HG03457 (cell line): ENCODE measurements around the gene EFNB1.
A peak's percentile ranks its signal among the peaks of the same experiment; 100 is the strongest.
"Not testable (repeated sequence)": the region's sequence is repeated elsewhere in the genome, so short reads cannot be mapped to it uniquely, and the experiment has no call there.

Experiments
- ATAC-seq: cut with Tn5 transposase; IDR thresholded peaks from one replicate; pipeline ENCODE4 v1.9.1; 2021; ENCODE audit warnings: moderate number of reproducible peaks; ENCODE audit not compliant: unreplicated experiment

The EFNB1 gene

DNA sequence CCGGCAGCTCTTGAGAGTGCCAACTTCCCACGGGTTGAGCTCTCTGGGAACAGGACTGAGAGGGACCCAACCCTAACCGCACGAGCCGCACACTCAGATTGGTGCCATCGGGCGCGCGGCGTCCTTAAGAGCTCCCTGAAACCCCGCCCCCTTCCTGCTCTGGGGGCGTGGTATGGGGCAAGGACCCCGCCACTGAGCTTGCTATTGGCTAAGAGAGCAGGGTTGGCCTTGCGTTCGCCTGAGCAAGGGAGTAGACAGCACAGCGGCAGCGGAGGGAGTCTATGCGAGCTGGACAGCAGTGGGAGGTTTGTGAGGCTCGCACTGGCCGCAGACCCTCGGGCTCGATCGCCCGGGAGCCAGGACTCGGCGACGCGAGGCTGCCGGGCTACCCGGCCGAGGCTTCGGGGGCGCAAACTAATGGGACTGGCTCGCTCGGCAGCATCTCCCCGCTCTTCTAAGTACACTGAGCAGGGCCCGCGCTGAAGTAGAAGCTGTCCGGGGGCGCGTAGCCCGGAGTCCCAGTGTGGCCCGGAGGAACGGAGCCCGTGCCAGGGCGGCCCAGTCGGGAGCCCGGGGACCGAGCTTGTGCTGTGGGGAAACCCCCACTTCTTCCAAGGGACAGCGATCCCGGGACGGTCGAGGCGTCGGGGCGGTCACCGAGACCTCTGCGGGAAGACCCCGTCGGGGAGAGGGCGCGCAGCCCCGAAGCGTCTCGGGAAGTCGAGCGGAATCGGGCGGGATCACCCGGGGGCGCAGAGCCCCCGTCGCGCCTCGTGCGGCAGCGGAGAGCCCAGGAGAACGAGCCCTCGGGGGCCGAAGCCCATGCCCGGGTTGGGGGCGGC is at the start of gene EFNB1:
EFNB1 (plus strand) TSS at position 282 of the 842 bp plus-strand sequence. CDS start 756 bp downstream, outside the sequence.
- ATAC-seq: peak; percentile 96

DNA sequence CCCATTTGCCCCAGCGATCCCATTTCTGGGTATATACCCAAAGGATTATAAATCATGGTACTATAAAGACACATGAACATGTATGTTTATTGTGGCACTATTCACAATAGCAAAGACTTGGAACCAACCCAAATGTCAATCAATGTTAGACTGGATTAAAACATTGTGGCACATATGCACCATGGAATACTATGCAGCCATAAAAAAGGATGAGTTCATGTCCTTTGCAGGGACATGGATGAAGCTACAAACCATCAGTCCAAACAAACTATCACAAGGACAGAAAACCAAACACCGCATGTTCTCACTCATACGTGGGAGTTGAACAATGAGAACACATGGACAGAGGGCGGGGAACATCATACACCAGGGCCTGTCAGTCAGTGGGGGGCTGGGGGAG is 47.5 kb upstream of the EFNB1 start:
- not testable (repeated sequence) for ATAC-seq

DNA sequence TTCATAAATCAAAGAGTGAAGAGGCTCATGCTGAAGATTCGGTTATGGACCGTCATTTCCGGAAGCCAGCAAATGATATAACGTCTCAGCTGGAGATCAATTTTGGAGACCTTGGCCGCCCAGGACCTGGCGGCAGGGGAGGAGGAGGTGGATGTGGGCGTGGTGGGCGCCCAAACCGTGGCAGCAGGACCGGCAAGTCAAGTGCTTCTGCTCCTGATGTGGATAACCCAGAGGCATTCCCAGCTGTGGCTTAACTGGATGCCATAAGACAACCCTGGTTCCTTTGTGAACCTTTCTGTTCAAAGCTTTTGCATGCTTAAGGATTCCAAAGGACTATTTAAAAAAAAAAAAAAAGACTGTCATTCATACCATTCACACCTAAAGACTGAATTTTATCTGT is 44.0 kb upstream of the EFNB1 start:
- no peak for ATAC-seq

DNA sequence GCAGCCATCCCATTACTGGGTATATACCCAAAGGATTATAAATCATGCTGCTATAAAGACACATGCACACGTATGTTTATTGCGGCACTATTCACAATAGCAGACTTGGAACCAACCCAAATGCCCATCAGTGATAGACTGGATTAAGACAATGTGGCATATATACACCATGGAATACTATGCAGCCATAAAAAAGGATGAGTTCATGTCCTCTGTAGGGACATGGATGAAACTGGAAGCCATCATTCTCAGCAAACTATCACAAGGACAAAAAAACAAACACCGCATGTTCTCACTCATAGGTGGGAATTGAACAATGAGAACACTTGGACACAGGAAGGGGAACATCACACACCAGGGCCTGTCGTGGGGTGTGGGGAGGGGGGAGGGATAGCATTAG is 42.2 kb upstream of the EFNB1 start:
- ATAC-seq: not testable (repeated sequence)

DNA sequence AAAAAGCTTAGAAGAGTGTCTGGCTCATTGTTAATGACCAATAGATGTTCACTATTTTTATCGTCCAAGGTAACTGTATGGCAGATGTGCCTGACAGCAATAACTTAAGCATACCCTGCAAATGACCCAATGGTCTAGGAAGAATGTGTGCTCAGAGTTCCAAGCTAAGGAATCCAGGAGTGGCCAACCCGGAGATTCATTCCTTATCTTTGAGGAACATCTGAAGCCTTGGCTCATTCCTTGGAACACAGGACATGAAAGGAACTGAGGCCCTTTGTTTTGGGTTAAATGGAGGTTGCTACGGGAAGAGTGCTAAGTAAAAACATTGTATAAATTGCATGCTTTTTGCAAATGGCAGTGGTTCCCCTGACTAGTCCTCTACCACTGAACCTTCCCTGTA is 38.9 kb upstream of the EFNB1 start:
- ATAC-seq: no peak

DNA sequence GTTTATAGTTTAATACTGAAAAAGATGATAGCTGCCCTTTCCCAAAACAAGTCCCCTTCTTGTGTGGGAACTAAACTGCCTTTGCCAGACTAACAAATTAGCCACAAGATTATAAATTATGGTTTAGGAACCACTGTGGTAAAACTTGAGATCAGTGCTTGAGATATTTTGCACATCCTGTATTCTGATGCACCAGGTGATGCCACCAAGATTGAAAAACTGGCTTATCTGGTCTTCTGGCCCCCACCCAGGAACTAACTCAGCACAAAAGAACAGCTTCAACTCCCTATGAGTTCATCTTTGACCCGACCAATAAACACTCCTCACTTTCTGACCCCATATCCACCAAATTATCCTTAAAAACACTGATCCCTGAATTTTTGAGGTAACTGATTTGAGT is 36.7 kb upstream of the EFNB1 start:
- ATAC-seq: no peak

DNA sequence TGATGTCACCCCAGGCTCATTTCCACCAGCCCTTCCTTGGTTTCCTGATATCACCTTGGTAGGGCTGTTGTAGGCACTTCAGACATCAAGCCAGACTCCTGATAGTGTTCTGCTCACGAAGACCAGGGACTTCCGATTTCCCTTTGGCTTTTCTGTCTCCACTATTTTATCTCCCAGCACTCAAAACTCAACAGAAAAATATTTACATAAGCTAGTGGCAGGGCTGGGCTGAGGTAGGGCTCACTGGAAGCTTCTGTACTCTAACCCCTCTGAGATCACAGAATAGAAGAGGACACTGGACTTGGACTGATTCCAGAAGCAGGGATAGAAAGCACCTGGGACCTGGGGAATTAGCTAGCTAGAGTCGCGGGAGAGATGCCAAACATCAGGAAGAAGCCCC is 34.4 kb upstream of the EFNB1 start:
- no peak for ATAC-seq

DNA sequence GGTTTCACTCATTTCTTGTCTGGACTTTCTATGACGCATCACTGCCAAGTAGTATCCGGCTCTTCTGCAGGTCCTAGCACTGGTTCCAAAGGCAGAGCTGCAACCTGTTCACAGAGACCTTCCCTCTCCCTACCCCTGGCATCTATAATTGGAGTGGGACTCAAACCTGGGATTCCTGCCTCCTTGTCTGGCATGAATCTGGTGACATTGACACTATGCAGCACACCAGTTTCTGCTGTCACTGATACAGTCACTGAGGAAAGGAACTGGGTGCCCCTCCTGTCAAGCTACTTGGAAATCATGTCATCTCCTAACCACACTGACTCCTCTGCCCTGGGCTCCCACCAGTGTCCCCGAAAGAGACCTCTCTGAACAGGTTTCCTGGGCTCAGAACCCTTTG is 33.1 kb upstream of the EFNB1 start:
- ATAC-seq: no peak

DNA sequence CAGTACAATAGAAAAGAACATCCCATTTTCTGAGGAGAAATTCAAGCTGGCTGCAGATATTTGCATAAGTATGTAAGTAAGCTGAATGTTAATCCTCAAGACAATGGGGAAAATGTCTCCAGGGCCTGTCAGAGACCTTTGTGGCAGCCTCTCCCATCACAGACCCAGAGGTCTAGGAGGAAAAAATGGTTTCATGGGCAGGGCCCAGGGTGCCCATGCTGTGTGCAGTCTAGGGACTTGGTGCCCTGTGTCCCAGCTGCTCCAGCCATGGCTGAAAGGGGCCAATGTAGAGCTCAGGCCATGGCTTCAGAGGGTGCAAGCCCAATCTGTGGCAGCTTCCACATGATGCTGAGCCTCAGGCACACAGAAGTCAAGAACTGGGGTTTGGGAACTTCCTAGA is 30.4 kb upstream of the EFNB1 start:
- ATAC-seq: not testable (repeated sequence)

DNA sequence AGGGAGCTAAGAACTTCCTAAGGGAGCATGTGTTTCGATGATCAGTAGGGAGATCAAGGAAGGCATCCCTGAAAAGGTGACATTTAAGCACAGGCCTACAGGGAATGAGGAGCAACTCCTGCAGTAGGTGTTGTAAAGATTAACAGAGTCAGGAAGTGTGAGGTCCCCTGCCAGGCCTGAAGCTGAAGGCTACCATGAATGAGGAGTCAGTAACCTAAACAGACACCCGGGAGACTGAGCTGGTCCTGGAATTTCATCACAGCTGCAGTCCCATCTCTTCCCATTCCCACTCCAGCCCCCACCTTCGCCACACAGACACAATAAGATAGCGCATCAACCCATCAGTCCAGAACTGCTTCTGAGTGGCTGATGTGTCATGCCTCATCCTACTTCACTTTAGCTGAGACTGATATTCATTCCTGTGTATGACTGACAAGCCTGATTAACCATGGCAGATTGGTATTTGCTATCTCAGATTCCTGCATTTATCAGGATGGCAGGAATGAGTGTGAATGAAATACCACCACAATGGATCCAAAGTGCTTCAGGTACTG is 27.0 kb upstream of the EFNB1 start:
- no peak for ATAC-seq

DNA sequence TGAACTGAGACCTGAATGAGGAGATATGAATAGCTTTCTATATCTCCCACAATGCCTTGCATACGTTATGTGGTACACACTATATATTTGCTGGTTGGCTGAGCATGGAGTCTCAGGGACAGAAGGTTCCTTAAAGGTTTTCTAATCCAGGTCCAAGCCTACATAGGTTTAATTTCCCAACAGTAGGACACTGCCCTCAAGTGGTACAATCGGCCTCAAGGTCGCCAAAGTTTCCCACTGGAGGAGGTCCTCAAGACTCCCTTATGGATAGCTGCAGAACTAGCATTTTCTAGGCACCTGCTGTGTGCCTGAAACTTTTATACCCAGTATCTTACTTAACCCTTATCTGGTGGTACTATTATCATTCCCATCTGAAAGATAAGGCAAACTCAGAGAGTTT is 21.0 kb upstream of the EFNB1 start:
- ATAC-seq: no peak

DNA sequence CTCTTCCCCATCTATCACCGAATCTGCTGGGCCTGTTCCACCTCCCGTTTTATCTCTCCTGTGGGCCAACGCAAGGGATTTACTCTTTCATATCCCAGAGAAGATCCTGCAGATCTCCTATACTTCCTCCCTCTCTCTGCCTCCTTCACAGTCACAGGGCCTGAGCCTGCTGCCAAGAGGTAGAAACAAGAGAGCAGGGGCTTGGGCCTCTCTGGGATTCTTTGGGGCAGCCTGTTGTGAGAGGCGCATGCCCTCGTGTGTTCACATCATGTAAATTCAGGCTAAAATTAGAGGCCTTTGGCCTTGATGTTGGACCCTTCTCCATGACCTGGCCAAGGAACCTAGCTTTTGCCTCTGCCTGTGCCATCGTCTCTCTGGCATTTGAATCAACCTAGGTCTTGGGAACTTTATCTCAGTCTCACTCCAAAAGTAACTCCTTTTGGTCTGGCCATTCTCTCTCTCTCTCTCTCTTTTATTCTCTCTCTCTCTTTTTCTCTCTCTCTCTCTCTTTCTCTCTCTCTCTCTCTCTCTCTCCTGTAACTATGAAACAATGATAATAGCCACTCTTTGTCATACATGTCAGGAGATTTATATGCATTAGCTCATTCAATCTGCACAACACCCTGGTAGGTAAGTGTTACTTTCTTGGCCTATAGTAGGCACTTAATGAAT is 20.0 kb upstream of the EFNB1 start:
- ATAC-seq: no peak

DNA sequence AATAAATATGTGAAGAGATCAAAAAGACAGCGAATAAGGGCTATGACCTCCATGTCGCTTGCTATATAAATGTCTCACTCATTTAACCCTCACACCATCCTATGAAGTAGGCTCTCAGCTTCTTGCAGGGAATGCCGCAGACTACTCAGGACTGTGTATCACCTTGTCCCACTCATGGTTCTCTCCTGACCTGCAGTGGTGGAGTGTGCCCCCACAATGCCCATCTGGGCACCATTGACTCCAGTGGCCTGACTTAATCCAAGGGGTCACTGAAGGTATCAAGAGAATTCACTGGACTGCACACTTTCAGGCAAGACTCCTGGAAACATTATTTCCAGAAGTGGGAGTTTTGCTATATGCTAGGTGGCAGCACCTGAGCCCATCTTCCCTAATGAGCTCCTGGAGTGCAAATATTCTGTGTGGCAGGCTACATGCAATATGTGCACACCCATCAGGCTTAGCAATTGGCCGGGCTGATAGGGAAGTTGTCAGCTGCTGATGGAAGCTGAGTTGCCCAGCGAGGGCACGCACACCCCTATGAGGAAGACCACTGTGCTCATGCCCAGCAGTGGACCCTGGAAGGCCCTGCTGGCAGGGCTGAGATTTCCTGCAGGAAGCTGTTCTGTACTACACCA is 8.2 kb upstream of the EFNB1 start:
- ATAC-seq: no peak

DNA sequence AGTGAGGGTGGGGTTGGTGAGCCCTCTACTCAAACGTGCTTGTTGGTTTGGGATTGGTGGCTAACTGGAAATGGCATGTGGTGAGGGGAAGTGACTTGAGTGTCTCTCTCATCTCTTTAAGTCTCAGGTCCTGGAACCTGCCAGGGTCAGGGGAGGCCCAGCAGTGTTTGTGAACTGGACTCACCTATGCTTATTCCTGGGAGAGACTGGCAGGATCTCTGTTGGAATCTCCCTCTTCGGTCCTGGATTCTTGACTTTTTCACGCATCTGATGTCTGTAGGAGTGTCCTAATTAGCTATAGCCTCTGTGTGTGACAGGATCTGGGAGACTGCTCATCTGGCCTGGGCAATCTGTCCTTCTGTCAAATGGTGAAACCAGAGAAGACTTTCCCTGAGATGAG is 7.2 kb upstream of the EFNB1 start:
- ATAC-seq: no peak

DNA sequence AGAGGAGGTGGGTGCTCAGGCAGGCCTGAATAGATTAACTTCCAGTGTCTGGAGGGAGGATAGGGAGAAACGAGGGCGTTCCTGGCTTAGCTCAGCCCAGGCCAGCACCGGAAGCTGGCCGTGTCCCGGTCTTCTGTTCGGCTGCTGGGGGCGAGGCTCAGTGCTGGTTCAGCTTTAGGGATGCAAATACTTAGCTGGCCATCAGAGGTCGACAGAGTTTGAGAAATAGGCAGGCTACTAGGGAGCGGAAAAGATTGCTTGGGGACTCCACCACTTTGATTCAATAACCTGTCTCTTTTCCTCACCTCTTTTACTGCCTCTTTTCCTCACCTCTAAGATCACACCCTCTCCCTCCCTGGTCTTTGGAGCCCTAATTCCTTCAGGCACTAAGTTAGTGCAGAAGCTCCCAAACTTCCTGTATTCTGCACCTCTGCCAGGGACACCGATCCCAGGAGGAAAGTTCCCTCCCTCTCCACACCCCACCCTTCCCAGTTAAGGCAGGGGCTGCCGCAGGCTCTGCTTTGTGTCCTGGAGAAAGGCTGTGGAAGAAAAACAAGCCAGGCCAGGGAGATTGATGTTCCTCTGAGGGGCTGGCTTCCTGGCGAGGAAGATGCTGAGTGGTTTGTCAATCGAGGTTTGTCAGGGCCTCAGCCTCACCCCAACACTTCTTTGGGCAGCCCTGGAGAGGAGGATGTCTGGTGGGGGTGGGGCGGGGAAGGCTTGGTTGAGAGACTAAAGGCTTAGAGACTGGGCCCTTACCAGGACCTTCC is 6.0 kb upstream of the EFNB1 start:
- no peak for ATAC-seq

DNA sequence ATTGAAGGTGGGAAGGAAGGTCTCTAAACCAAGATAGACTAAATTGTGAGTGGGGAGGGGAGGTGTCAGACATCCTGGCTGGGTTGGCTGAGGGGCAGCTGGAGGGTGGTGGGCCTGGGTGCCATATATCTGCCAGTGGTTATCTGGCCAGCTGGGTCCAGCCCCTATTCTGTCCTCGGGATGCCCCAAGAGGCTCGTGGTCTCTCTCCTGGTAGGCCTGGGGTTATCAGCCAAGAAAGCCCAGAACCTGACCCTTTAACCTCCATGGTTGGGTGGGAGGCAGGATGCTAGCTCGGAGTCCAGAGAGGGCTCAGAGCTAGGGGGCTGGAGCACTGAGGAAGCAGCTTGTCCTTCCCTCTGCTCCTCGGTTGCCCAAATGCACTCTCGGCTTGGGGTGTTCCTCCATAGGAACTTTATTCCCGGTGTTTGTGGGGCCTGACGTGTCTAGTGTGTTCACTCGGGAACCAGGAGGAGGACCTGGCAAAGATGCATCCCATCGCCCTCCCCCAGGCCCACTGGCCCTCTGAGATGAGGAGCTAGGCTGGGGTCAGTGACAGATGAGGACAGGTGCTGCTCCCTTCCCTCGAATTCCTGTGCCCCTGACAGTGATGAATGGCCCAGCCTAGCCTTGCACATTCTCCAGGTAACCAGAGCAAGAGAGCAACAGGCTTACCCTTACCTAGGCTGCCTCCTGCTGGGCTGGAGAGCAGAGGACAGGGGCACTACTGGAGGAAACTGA is 5.2 kb upstream of the EFNB1 start:
- no peak for ATAC-seq

DNA sequence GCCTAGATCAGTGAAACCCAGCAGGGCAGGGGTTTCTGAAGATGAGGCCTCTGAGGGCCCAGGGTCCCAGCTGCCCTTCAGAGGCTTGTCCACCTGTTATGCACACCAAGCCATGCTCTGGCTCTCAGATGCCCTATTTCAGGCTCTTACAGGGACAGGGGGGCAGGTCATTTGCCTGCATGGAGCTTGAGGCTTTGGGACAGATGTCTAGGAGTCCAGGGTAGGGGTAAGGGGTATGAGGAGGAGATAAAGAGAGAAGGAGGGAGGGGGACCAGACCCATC is 4.7 kb upstream of the EFNB1 start:
- no peak for ATAC-seq

DNA sequence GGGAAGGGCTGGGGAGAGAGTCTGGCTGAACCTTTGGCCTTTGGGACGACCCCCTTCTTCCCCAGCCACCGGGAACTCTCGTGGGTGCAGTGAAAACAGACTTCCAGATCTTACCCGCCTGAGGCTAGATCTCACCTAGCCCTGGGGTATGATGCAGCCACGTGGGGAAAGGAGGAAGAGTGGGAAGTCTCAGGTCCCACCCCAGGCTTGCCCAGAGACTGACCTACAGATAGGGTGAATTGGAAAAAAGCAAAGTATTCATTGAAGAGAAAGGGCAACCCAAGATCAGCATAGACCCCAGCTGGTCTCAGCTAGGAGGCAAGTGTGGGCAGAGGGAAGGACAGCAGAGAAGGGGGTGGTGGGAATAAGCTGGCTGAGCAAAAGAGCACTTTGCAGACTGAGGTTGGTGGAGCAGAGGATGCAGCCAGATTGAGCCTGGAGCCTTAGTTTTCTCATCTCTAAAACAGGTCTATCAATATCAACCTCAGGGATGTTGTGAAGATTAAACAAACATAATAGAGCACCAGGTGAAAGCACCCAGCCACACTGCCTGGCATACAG is 4.2 kb upstream of the EFNB1 start:
- ATAC-seq: no peak

DNA sequence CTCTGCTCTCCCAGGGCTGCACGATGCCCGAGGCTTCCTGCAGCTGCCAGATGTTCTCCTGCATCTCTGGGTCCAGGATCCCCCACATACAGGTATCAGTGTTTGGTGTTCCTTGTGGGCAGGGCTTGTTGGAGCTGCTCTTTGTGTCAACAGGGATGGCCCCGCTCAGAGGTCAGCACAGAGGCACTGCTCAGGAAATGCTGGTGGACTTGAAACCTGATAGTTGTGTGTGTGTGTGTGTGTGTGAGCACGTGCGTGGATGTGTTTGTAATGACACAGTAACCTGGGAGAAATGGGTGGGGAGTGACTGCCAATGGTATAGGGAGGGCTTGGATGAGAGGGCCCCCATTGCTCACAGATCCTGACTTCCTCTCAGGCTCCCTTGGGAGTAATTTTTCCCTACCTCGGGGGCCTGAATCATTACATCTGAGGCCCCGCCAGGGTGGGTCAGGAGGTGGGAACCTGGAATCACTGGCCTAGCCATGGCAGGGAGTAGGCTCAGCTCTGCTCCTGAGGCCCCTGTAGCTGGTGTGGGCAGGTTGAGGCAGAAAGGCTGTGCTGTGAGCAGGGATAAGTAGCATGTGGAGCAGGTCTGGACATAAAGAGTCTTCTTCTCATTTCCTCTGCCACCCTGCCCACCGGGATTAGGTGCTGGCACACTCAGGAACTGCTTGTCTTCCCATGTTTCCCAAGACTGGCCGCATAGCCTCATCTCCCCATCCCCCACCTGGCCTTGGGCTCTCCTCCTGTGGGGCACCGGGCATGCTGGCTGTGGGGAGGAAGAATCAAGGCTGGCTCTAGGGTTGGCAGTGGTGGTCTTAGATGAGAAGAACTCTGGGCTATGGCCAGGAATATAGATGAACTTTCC is 2.5 kb upstream of the EFNB1 start:
- ATAC-seq: no peak
